Renal pelvis (tissue), 4 donors: ENCODE measurements around the gene PARD3B. TPM values are rescaled to one million over a fixed set of nuclear protein-coding genes. Genes with fewer than 3 reads are reported as not detected.

Experiments used
- DNase-seq: peaks from one replicate; pipeline ENCODE4 v3.0.0-alpha.2; 2013
- polyA plus RNA-seq, 3 donors: library from polyadenylated mRNA; unstranded; fragments of 120-200 nt; gene quantifications; one replicate each; pipeline ENCODE4 v1.2.1, GENCODE V29; 2013; ENCODE audit not compliant: insufficient read length in 3 of 3

PARD3B gene
- polyA plus RNA-seq, 3 donors: 33.2 to 37.3 (median 34.3) TPM

- no peak for DNase-seq
Observed at GRCh38 chr2:204693262-204693661, 148.0 kb downstream of the PARD3B start.

- DNase-seq: peak; percentile 29
Observed at GRCh38 chr2:204695506-204695905, 150.2 kb downstream of the PARD3B start.

- no peak for DNase-seq
Observed at GRCh38 chr2:204696124-204696523, 150.8 kb downstream of the PARD3B start.

GRCh38 chr2:204705243-204705932 lies 160.1 kb downstream of the PARD3B start:
- no peak for DNase-seq

- DNase-seq: peak; percentile 31
Observed at GRCh38 chr2:204706939-204707338, 161.7 kb downstream of the PARD3B start.

GRCh38 chr2:204713211-204713610 lies 167.9 kb downstream of the PARD3B start:
- no peak for DNase-seq

- no peak for DNase-seq
Observed at GRCh38 chr2:204715361-204715760, 170.1 kb downstream of the PARD3B start.

- no peak for DNase-seq
Observed at GRCh38 chr2:204717591-204717990, 172.3 kb downstream of the PARD3B start.

GRCh38 chr2:204718607-204719006 lies 173.3 kb downstream of the PARD3B start:
- no peak for DNase-seq

GRCh38 chr2:204720874-204721273 lies 175.6 kb downstream of the PARD3B start:
- no peak for DNase-seq

GRCh38 chr2:204722207-204722606 lies 176.9 kb downstream of the PARD3B start:
- DNase-seq: no peak

- DNase-seq: no peak
Observed at GRCh38 chr2:204722691-204723090, 177.4 kb downstream of the PARD3B start.

- DNase-seq: no peak
Observed at GRCh38 chr2:204725693-204726360, 180.6 kb downstream of the PARD3B start.

GRCh38 chr2:204726831-204727230 lies 181.6 kb downstream of the PARD3B start:
- no peak for DNase-seq

GRCh38 chr2:204727368-204727767 lies 182.1 kb downstream of the PARD3B start:
- DNase-seq: no peak

GRCh38 chr2:204730603-204731002 lies 185.3 kb downstream of the PARD3B start:
- no peak for DNase-seq

- no peak for DNase-seq
Observed at GRCh38 chr2:204732019-204732418, 186.7 kb downstream of the PARD3B start.

- no peak for DNase-seq
Observed at GRCh38 chr2:204737296-204737695, 192.0 kb downstream of the PARD3B start.

- no peak for DNase-seq
Observed at GRCh38 chr2:204738721-204739120, 193.4 kb downstream of the PARD3B start.

- DNase-seq: no peak
Observed at GRCh38 chr2:204743393-204743960, 198.2 kb downstream of the PARD3B start.

- DNase-seq: peak; percentile 31
Observed at GRCh38 chr2:204744506-204744905, 199.2 kb downstream of the PARD3B start.

GRCh38 chr2:204748286-204748685 lies 203.0 kb downstream of the PARD3B start:
- DNase-seq: no peak

GRCh38 chr2:204749319-204749718 lies 204.0 kb downstream of the PARD3B start:
- DNase-seq: no peak
